GM13976 (cell line): ENCODE results near the gene TMEM45A.

Source experiments
- DNase-seq: peaks from one replicate; pipeline ENCODE4 v3.0.0; 2012; ENCODE audit warnings: low spot score
- CTCF ChIP-seq: IDR thresholded peaks from 2 replicates; pipeline ENCODE4 v1.5.1; 2012; ENCODE audit warnings: borderline replicate concordance, mild to moderate bottlenecking; ENCODE audit not compliant: insufficient read depth; ENCODE audit errors: extremely low read depth, missing control alignments, control extremely low read depth
- in situ Hi-C: fragments of 300-500 bp; cut with MboI; formaldehyde crosslinking; loops from one replicate; pipeline ENCODE4 v1.12.0; 2022; ENCODE audit warnings: low sequenced_read_pairs, mixed read lengths, inconsistent platforms; ENCODE audit not compliant: unreplicated experiment

Gene TMEM45A

GRCh38 chr3:100548053-100548452 is 55.6 kb downstream of the TMEM45A start:
- in situ Hi-C loops: no loop called here
- TF ChIP-seq CTCF: no peak
- DNase-seq: no peak

GRCh38 chr3:100553618-100554372 is 61.4 kb downstream of the TMEM45A start:
- no peak for DNase-seq
- no peak for TF ChIP-seq CTCF
- in situ Hi-C loops: no loop called here

- in situ Hi-C loops: no loop called here
- DNase-seq: no peak
- no peak for TF ChIP-seq CTCF
These were observed 61.9 kb downstream of the TMEM45A start for GRCh38 chr3:100554373-100554676.

- DNase-seq: no peak
- TF ChIP-seq CTCF: no peak
- in situ Hi-C loops: no loop called here
These were observed 64.4 kb downstream of the TMEM45A start for GRCh38 chr3:100556673-100557310.

GRCh38 chr3:100558233-100558632 is 65.8 kb downstream of the TMEM45A start:
- DNase-seq: no peak
- in situ Hi-C loops: no loop called here
- TF ChIP-seq CTCF: no peak

GRCh38 chr3:100560426-100560825 is 68.0 kb downstream of the TMEM45A start:
- in situ Hi-C loops: no loop called here
- DNase-seq: no peak
- TF ChIP-seq CTCF: no peak
